Transverse colon (tissue), 4 donors: Measurements from ENCODE around the gene ZXDC. TPM values are rescaled to one million over a fixed set of nuclear protein-coding genes. Genes with fewer than 3 reads are reported as not detected.

Experiments
- DNase-seq: peaks from one replicate; pipeline ENCODE4 v3.0.0-alpha.2; 2019
- H3K27ac ChIP-seq, 4 donors: fragments of 200-600 bp; sonication (generic); 2 replicates each; pipeline ENCODE4 v1.5.1; 2016 to 2018; ENCODE audit warnings: inconsistent platforms in 4 of 4
- H3K27me3 ChIP-seq: fragments of 200-600 bp; sonication (generic); 2 replicates; pipeline ENCODE4 v1.5.1; 2017; ENCODE audit warnings: inconsistent platforms
- H3K36me3 ChIP-seq, 4 donors: fragments of 200-600 bp; sonication (generic); 2 replicates each; pipeline ENCODE4 v1.5.1; 2017 to 2019; ENCODE audit warnings: inconsistent platforms in 4 of 4
- H3K4me1 ChIP-seq, 4 donors: fragments of 200-600 bp; sonication (generic); 2 replicates each; pipeline ENCODE4 v1.5.1; 2017 to 2020; ENCODE audit warnings: inconsistent platforms in 4 of 4
- H3K4me3 ChIP-seq, 4 donors: fragments of 200-600 bp; sonication (generic); 1 replicate in 1 of 4; 2 replicates in 3 of 4; pipeline versions ENCODE4 v1.5.1 to v1.6.1; 2017 to 2019; ENCODE audit warnings: inconsistent platforms in 4 of 4
- H3K9me3 ChIP-seq, 2 donors: fragments of 200-600 bp; sonication (generic); 2 replicates each; pipeline ENCODE4 v1.5.1; 2017 to 2019; ENCODE audit warnings: inconsistent platforms in 2 of 2
- EP300 ChIP-seq: sonication (generic); formaldehyde crosslinking; IDR thresholded peaks from one replicate; pipeline ENCODE4 v1.6.1; 2017; ENCODE audit warnings: antibody characterized with exemption, low read depth
- POLR2A ChIP-seq: fragments of 450-650 bp; IDR thresholded peaks from one replicate; pipeline ENCODE4 v1.6.1; 2016; ENCODE audit warnings: antibody characterized with exemption, mild to moderate bottlenecking, moderate library complexity
- POLR2AphosphoS5 ChIP-seq, 3 donors: sonication (generic); formaldehyde crosslinking; IDR thresholded peaks; one replicate each; pipeline ENCODE4 v1.6.1; 2016; ENCODE audit warnings: antibody characterized with exemption in 3 of 3
- WGBS, 2 donors: methylation state at CpG; one replicate each; pipeline ENCODE4 v1.1.5; 2018; ENCODE audit warnings: low coverage in 1 of 2; 5-methylcytosine and 5-hydroxymethylcytosine counted together
- in situ Hi-C, 4 donors: fragments of 200-750 bp; cut with MboI; loops; one replicate each; pipeline versions ENCODE4 v1.15.0 to v1.15.1; 2017; ENCODE audit warnings: low sequenced_read_pairs in 3 of 4, low pct_ligation_motif_present in 1 of 4, low pct_unique_long_range_greater_than_20kb in 1 of 4
- intact Hi-C: fragments of 100-400 bp; cut with DNase I; formaldehyde crosslinking; loops from one replicate; pipeline ENCODE4 v1.15.1; 2023; ENCODE audit warnings: low total_unique reads
- total RNA-seq, 4 donors: library from RNA; depleted of rRNA; stranded (reverse); fragments of >200 nt; gene quantifications; one replicate each; pipeline ENCODE4 v1.1.0, GENCODE V29; 2016
- TF ChIP-seq, protein P1 (sequence below), 5 experiments: fragments of 200-600 bp in 3 of 5; fragments of 450-650 bp in 2 of 5; sonication (generic) in 3 of 5; IDR thresholded peaks; 1 replicate in 2 of 5; 2 replicates in 3 of 5; pipeline ENCODE4 v1.5.1; 2016 to 2017; ENCODE audit warnings: antibody characterized with exemption in 5 of 5, inconsistent platforms in 3 of 5, mild to moderate bottlenecking in 2 of 5, moderate library complexity in 1 of 5

The ZXDC gene
- total RNA-seq, 4 donors from 2014 or later: 44.6 to 81.2 (median 46.4) TPM

DNA sequence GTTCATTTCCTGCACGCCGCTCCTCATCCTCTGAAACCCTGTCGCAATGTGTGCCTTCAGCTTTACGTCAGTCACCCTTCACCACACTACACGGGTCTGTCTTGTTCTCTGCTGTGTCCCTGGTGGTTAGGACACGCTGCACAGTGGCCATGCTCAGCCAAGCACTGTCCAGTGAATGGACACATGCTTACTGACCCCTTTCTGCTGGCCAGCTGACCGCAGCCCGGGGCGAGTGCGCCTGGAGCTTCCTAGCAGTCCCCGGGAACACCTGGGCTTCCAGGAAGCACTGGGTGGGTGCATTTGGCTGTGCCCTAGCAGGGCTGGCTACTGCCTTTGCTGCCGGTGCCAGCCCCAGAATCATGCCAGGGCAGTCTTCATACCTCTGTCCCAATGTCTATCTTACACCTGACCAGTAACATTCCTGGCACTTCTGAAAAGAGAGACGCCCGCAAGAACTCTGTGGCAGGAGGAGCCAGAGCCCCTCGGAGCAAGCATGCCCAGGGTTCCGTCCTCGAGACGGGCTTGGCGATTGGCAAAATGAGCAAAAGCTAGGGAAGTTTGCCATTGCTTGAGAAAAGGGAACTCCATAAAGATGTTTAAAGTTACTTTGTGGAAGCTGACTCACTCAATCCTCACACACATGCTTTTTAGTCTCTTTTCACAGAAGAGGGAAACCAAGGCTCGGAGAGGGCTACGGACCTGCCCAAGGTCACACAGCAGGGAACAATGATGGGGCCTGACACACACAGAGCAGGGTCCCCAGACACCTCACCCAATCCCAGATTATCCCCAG, 15.7 kb upstream of the ZXDC start:
- no peak for DNase-seq
- no peaks in the 10 kb centered on the region for H3K27me3 ChIP-seq
- no peaks in the 10 kb centered on the region for H3K9me3 ChIP-seq
- 87% methylated on average over 18 of the region's 21 CpGs; no CpG with 5 or more reads in 1 of the 2 donors for WGBS, 2 donors
- intact Hi-C loops: no loop called here
- no peak overlapping the region for H3K4me3 ChIP-seq
- H3K36me3 ChIP-seq: no peaks in the 10 kb centered on the region
- TF ChIP-seq EP300: no peak
- TF ChIP-seq, protein P1, sequence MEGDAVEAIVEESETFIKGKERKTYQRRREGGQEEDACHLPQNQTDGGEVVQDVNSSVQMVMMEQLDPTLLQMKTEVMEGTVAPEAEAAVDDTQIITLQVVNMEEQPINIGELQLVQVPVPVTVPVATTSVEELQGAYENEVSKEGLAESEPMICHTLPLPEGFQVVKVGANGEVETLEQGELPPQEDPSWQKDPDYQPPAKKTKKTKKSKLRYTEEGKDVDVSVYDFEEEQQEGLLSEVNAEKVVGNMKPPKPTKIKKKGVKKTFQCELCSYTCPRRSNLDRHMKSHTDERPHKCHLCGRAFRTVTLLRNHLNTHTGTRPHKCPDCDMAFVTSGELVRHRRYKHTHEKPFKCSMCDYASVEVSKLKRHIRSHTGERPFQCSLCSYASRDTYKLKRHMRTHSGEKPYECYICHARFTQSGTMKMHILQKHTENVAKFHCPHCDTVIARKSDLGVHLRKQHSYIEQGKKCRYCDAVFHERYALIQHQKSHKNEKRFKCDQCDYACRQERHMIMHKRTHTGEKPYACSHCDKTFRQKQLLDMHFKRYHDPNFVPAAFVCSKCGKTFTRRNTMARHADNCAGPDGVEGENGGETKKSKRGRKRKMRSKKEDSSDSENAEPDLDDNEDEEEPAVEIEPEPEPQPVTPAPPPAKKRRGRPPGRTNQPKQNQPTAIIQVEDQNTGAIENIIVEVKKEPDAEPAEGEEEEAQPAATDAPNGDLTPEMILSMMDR (IDR thresholded peaks at IDR 0.05): no peak
- TF ChIP-seq POLR2A: no peak
- no peak for TF ChIP-seq POLR2AphosphoS5 (IDR thresholded peaks at IDR 0.05)
- in situ Hi-C loops: no loop called here
- no peak overlapping the region for H3K27ac ChIP-seq
- no peaks in the 10 kb centered on the region for H3K4me1 ChIP-seq

DNA sequence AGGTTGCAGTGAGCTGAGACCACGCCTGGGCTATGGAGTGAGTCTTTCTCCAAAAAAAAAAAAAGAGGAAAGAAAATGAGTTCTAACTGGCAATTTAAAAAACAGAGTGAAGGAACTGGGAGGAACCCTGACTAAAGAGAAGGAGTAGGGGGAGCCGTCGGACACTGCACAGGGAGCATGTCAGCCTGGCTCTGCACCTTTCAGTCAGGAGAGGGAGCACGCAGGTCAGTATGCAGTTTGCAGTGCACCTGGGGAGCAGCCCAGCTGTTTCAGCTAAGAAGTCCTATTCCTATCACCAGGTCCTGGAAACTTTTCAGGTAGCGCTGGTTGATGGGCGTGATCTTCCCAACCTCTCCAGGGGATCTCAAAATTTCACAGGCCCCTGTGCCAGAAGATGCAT, 14.9 kb upstream of the ZXDC start:
- intact Hi-C loops: no loop called here
- no peak overlapping the region for H3K27ac ChIP-seq
- in situ Hi-C loops: no loop called here
- H3K4me3 ChIP-seq: no peak overlapping the region
- H3K36me3 ChIP-seq: no peaks in the 10 kb centered on the region
- WGBS, 2 donors: 50 to 66% methylated on average over 4 to 6 of the region's 6 CpGs
- no peak for TF ChIP-seq POLR2AphosphoS5 (IDR thresholded peaks at IDR 0.05)
- TF ChIP-seq, protein P1 (IDR thresholded peaks at IDR 0.05): no peak
- TF ChIP-seq EP300: no peak
- TF ChIP-seq POLR2A: no peak
- no peaks in the 10 kb centered on the region for H3K9me3 ChIP-seq
- no peaks in the 10 kb centered on the region for H3K4me1 ChIP-seq
- no peak for DNase-seq
- H3K27me3 ChIP-seq: no peaks in the 10 kb centered on the region

DNA sequence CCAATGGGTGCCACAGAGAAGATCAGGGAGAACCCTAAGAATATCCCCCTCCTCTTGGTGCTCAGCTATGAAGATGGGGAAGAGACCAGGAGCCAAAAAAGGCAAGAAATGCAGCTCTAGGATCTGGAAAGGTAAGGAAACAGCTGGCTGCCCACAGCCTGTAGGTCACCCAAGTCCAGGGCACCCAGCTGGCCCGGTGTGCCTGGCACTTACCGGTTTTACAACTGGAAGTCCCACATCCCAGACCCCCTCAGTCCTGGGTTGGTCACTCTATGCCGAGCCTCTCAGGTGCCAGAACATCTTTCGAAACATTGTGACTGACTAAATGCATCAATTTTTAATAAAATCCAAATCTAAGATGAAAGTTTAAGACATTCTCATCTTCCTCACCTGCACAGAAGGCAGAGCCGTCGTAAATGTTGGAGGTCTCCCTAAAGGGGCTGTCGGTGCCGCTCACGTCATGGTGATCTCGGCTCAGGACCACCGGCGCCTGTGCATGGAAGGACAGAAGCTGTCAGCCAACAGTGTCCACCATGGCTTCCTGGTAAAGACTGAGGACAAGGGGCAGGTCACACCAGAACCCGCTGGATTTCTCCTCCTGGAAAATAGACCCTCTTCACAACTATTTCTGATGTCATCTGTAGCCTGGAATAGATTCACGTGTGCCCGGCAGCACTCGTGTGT, 13.3 kb upstream of the ZXDC start:
- H3K9me3 ChIP-seq: no peaks in the 10 kb centered on the region
- H3K36me3 ChIP-seq: no peaks in the 10 kb centered on the region
- in situ Hi-C loops (no loop called here), intact Hi-C loops (no loop called here)
- WGBS, 2 donors: 93 to 100% methylated on average over 1 to 16 of the region's 16 CpGs
- DNase-seq: no peak
- no peak overlapping the region for H3K27ac ChIP-seq
- no peak for TF ChIP-seq POLR2A
- H3K4me1 ChIP-seq: no peaks in the 10 kb centered on the region
- no peaks in the 10 kb centered on the region for H3K27me3 ChIP-seq
- no peak overlapping the region for H3K4me3 ChIP-seq

DNA sequence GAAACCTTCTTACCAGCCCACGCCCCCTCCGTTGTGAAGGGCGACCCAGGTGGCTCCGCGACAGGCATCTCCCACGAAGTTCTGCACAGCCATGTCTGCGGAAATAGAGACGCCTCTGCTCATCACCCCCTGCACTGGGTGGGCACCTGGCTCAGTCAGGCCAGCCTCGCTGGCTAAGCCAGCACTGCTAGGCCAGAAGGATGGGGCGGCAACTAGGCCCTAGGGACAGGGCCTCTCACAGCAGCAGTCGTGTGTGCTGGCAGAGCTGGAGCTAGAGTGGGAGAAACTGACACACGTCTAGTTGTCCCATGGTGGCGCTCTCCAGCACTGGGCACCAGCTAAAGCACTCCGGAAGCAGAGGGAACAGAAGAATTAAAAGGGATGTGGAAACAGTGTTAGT, 12.5 kb upstream of the ZXDC start:
- in situ Hi-C loops (no loop called here), intact Hi-C loops (no loop called here)
- Histone ChIP-seq H3K4me3 (no peak overlapping the region), H3K27ac (no peak overlapping the region), H3K9me3 (no peaks in the 10 kb centered on the region), H3K27me3 (no peaks in the 10 kb centered on the region), H3K36me3 (no peaks in the 10 kb centered on the region), H3K4me1 (no peaks in the 10 kb centered on the region)
- DNase-seq: no peak
- WGBS, 2 donors: 79 to 82% methylated on average over 3 to 14 of the region's 14 CpGs
- TF ChIP-seq, protein P1 (IDR thresholded peaks at IDR 0.05): no peak
- TF ChIP-seq EP300: no peak
